Ascending aorta (tissue), 2 donors: ENCODE results near the gene SCYGR6. TPM values are rescaled to one million over a fixed set of nuclear protein-coding genes. Genes with fewer than 3 reads are reported as not detected.

Experiments used
- DNase-seq, 2 donors: peaks; one replicate each; pipeline ENCODE4 v3.0.0-alpha.2; 2019; ENCODE audit warnings: low spot score in 2 of 2
- H3K27ac ChIP-seq, 2 donors: fragments of 200-600 bp; sonication (generic); one replicate each; pipeline ENCODE4 v1.5.1; 2016 to 2017; ENCODE audit warnings: mild to moderate bottlenecking in 1 of 2
- H3K27me3 ChIP-seq: fragments of 200-600 bp; sonication (generic); one replicate; pipeline ENCODE4 v1.5.1; 2017
- H3K36me3 ChIP-seq, 2 donors: fragments of 200-600 bp; sonication (generic); one replicate each; pipeline ENCODE4 v1.5.1; 2016
- H3K4me1 ChIP-seq, 2 donors: fragments of 200-600 bp; sonication (generic); one replicate each; pipeline ENCODE4 v1.5.1; 2016 to 2017; ENCODE audit warnings: mild to moderate bottlenecking in 1 of 2
- H3K4me3 ChIP-seq, 2 donors: fragments of 200-600 bp; sonication (generic); one replicate each; pipeline ENCODE4 v1.5.1; 2016 to 2017; ENCODE audit warnings: mild to moderate bottlenecking in 1 of 2
- H3K9me3 ChIP-seq, 2 donors: fragments of 200-600 bp; sonication (generic); one replicate each; pipeline ENCODE4 v1.5.1; 2016
- intact Hi-C: fragments of 100-400 bp; cut with DNase I; formaldehyde crosslinking; loops from one replicate; pipeline ENCODE4 v1.15.1; 2023
- total RNA-seq: library from RNA; depleted of rRNA; stranded (reverse); fragments of >200 nt; gene quantifications from one replicate; pipeline ENCODE4 v1.1.0, GENCODE V29; 2016
- TF ChIP-seq, protein P1 (sequence below), 3 experiments: fragments of 200-600 bp in 2 of 3; fragments of 450-650 bp in 1 of 3; sonication (generic) in 2 of 3; IDR thresholded peaks; one replicate each; pipeline ENCODE4 v1.5.1; 2016 to 2019; ENCODE audit warnings: antibody characterized with exemption in 3 of 3, mild to moderate bottlenecking in 1 of 3, moderate library complexity in 1 of 3

SCYGR6 gene
- total RNA-seq, 1 donor from 2014 or later: not detected

DNA sequence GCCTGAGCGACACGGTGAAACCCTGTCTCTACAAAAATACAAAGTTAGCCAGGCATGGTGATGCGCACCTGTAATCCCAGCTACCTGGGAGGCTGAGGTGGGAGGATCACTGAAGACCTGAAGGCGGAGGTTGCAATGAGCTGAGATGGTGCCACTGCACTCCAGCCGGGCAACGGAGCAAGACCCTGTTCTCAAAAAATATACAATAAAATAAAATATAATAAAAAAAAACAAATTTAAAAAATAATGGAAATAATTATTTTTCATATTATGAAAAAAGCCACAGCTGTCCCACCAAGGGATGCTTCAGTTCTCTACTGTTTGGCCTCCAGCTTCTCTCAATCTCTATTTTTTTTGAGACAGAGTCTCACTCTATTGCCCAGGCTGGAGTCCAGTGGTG, 17.2 kb downstream of the SCYGR6 start:
- H3K36me3 ChIP-seq: no peaks in the 10 kb centered on the region
- no peak overlapping the region for H3K4me3 ChIP-seq
- TF ChIP-seq, protein P1, sequence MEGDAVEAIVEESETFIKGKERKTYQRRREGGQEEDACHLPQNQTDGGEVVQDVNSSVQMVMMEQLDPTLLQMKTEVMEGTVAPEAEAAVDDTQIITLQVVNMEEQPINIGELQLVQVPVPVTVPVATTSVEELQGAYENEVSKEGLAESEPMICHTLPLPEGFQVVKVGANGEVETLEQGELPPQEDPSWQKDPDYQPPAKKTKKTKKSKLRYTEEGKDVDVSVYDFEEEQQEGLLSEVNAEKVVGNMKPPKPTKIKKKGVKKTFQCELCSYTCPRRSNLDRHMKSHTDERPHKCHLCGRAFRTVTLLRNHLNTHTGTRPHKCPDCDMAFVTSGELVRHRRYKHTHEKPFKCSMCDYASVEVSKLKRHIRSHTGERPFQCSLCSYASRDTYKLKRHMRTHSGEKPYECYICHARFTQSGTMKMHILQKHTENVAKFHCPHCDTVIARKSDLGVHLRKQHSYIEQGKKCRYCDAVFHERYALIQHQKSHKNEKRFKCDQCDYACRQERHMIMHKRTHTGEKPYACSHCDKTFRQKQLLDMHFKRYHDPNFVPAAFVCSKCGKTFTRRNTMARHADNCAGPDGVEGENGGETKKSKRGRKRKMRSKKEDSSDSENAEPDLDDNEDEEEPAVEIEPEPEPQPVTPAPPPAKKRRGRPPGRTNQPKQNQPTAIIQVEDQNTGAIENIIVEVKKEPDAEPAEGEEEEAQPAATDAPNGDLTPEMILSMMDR (IDR thresholded peaks at IDR 0.05): no peak
- DNase-seq: no peak
- H3K27me3 ChIP-seq: no peaks in the 10 kb centered on the region
- H3K27ac ChIP-seq: no peak overlapping the region
- intact Hi-C loops: no loop called here
- no peaks in the 10 kb centered on the region for H3K4me1 ChIP-seq
- H3K9me3 ChIP-seq: no peaks in the 10 kb centered on the region

DNA sequence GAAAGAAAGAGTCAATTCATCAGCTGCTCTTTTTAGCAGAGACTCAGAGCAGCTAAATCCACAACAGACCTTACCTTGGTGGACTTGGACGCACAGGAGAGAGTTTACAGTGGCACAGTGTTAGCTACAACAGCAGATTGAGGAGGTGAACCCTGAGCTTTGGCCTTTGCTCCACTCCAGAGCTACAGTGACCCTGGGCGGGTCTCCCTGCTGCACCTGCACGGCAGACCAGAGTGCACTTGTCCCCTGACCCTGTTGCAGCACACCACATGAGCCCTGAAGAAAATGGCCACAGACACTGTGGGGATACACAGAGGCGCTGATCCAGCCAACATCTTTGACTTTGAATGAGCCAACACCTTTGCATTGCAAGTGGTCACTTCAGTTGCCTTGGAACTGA, 17.7 kb downstream of the SCYGR6 start:
- intact Hi-C loops: no loop called here
- H3K4me1 ChIP-seq: no peaks in the 10 kb centered on the region
- DNase-seq: no peak
- H3K36me3 ChIP-seq: no peaks in the 10 kb centered on the region
- H3K27me3 ChIP-seq: no peaks in the 10 kb centered on the region
- H3K27ac ChIP-seq: no peak overlapping the region
- H3K4me3 ChIP-seq: no peak overlapping the region
- TF ChIP-seq, protein P1 (IDR thresholded peaks at IDR 0.05): no peak
- no peaks in the 10 kb centered on the region for H3K9me3 ChIP-seq

DNA sequence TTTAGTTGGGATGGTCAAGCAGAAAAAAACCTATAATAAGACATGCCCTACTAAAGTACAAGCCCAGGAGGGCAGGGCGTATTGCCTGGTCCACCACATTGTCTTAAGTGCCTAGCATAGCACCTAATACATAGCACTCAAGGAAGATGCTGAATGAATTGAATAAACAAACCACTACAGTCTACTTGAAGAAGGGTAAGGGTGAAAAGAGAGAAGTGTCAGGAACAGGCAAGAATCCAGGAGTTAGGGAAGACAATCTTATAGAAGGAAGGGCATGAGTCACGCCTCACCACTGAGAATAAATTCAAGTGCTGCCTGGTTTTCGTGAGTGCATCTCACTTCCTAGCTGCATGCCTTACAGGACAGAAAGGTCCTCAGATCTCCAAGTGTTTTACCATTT, 20.6 kb downstream of the SCYGR6 start:
- Histone ChIP-seq H3K36me3 (no peaks in the 10 kb centered on the region), H3K27me3 (no peaks in the 10 kb centered on the region), H3K9me3 (no peaks in the 10 kb centered on the region), H3K27ac (no peak overlapping the region), H3K4me3 (no peak overlapping the region), H3K4me1 (no peaks in the 10 kb centered on the region)
- intact Hi-C loops: no loop called here
- no peak for DNase-seq
- TF ChIP-seq, protein P1 (IDR thresholded peaks at IDR 0.05): no peak

DNA sequence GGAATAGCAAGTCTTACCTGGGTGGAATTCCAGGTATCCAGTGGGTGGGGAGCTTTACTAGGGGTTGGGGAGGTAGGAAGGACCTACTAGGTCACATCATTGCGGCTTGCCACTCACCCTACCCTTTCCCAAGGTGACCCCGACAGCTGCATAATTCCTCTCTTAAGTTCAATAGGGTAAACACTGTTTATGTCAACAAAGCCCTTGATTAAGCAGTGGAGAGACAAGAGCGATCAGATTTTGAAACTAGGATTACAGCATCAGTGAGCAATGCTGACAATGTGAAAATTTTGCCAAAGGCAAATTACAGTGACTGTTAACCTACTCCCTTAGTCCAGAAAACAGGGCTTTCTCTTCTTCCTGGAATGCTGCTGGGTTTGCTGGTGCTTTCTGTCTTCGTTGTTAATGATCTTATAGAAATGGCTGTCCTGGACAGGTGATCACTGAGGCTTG, 21.3 kb downstream of the SCYGR6 start:
- no peak overlapping the region for H3K4me3 ChIP-seq
- TF ChIP-seq, protein P1 (IDR thresholded peaks at IDR 0.05): no peak
- no peaks in the 10 kb centered on the region for H3K9me3 ChIP-seq
- H3K4me1 ChIP-seq: no peaks in the 10 kb centered on the region
- H3K27me3 ChIP-seq: no peaks in the 10 kb centered on the region
- no peak overlapping the region for H3K27ac ChIP-seq
- intact Hi-C loops: no loop called here
- DNase-seq: no peak
- no peaks in the 10 kb centered on the region for H3K36me3 ChIP-seq

DNA sequence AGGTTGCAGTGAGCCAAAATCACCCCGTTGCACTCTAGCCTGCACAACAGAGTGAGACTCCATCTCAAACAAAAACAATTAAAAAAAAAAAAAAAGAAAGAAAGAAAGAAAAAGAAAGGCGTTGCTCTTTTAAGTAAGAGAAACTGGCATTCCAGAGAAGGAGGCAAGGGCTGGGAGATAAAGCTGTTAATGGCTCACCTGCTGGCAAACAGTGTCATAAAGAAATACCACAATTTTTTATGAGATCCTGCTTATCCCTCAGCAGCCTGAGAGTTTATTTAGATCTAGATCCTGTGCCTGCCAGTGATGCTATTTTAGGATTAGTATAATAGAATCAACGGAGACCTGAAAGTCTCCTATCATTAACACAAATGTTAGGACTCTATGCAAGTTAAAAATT, 23.0 kb downstream of the SCYGR6 start:
- Histone ChIP-seq H3K36me3 (no peaks in the 10 kb centered on the region), H3K4me1 (no peaks in the 10 kb centered on the region), H3K27me3 (no peaks in the 10 kb centered on the region), H3K27ac (no peak overlapping the region), H3K4me3 (no peak overlapping the region), H3K9me3 (no peaks in the 10 kb centered on the region)
- no peak for DNase-seq
- intact Hi-C loops: no loop called here
- TF ChIP-seq, protein P1 (IDR thresholded peaks at IDR 0.05): no peak
